Measurements from ENCODE around the gene CDC14A.

CDC14A gene

GRCh38 chr1:100517515-100517914 is 165.2 kb downstream of the CDC14A start:
- no peak for TF ChIP-seq CTCF (conservative IDR thresholded peaks at IDR 0.05; ENCODE audit: low read depth, low read length)
- DNase-seq (ENCODE audit: low read depth) = no peak

DNA sequence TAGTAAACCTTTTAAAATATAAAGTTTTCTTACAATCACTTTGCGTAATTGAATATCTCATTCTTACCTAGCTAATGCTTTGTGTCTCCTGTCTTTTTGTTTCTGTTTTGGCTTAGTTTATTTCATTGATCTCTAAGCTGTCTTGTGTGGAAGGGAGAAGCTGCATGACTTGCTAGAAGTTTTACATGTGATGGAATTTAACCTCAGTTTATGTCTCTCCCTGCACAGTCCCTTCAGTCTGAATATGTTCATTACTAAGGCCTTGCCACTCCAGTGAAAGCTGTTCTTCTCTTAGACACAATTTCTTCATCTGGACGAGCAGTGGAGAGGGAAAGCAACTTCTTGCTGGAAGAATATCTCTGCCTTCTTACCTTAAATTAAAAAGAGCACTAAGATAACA is 165.7 kb downstream of the CDC14A start:
- no peak for DNase-seq (ENCODE audit: low read depth)
- H3K4me3 ChIP-seq (ENCODE audit: low read length) = no peak overlapping the region
- no peak for TF ChIP-seq CTCF (conservative IDR thresholded peaks at IDR 0.05; ENCODE audit: low read depth, low read length)

More at GRCh38 chr1:100517515-100517914, 165.2 kb downstream of the CDC14A start:
- H3K4me3 ChIP-seq (ENCODE audit: low read length) = no peak overlapping the region

DNA sequence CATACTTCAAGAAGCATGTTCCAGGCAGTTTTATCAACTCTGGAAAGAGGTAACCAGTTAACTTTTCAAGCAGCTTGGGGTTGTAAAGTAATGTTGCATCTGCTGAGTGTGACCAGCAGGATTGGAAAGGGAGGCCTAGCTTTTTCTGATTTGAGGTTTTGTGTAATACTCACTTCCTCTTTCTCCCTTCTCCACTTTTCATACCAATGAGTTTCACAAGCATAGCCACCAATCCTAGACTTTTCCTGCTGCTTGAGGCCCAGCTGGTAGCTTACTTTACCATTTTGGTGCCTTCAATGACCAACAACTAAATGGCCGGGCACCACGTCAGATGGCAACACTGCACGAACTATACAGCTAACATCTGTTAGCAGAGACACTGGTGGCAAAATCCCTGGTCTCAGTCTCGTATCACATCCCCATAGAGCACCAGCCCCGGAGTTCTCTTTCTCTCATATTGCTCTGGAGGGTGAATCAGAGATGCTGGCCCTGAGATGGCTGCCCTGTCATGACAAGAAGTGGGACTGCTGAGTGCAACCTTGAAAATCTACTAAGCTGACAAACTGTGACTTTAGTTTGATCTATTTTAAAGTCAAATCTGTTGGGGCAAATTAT is 170.8 kb downstream of the CDC14A start:
- H3K4me3 ChIP-seq (ENCODE audit: low read length) = no peak overlapping the region
- TF ChIP-seq CTCF (conservative IDR thresholded peaks at IDR 0.05; ENCODE audit: low read depth, low read length) = no peak
- no peak for DNase-seq (ENCODE audit: low read depth)

DNA sequence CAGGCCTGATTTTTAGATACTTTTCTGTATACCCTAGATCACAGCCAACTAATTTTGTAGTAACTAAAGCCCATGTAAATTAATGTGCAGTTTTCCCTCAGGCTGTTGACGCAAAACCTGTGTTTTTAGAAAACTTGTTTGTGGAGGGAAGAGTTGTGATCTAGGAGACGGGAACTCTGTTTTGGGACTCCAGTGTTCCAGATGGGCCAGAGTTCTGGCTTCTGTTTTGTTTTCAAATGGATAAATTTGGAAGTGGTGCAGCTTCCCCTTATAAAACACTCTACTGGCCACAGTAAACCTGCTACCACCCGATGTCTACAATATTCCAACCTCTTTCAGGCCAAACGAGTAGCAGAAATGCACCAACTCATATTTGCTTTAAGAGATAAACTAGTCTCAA is 172.0 kb downstream of the CDC14A start:
- DNase-seq (ENCODE audit: low read depth) = no peak
- TF ChIP-seq CTCF (conservative IDR thresholded peaks at IDR 0.05; ENCODE audit: low read depth, low read length) = no peak
- H3K4me3 ChIP-seq (ENCODE audit: low read length) = no peak overlapping the region

DNA sequence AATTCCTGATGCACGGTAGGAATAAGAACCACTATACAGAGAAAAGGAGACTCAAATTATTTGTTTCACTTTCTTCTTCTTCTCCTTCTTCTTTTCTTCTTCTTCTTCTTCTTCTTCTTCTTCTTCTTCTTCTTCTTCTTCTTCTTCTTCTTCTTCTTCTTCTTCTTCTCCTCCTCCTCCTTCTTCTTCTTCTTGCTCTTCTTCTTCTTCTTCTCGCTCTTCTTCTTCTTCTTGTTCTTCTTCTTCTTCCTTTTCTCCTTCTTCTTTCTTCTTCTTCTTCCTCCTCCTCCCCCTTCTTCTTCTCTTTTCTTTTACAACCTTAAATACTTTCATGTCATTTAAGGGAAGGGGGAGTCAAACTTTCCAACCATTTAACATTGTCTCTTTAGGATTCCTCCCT is 174.6 kb downstream of the CDC14A start:
- DNase-seq (ENCODE audit: low read depth) = no peak
- H3K4me3 ChIP-seq (ENCODE audit: low read length) = no peak overlapping the region
- no peak for TF ChIP-seq CTCF (conservative IDR thresholded peaks at IDR 0.05; ENCODE audit: low read depth, low read length)

DNA sequence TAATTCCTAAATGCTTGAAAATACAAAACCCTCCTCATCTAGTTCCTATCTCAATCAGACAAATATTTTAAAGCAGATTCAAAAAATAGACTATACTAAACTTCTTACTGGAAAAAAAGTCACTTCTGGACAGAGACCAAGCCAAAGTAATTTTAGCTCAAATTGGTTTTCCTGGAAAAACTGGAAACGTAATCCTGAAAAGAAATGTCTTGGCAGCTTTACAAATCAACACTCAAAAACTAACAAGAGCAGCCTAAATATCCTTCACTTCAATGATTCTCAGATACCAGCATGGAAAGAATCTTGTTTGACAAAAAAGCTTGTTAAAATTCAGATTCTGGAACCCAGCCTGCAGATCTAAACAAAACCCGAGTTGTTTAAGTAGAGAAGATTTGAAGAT is 176.6 kb downstream of the CDC14A start:
- DNase-seq (ENCODE audit: low read depth) = peak; percentile 38
- TF ChIP-seq CTCF (conservative IDR thresholded peaks at IDR 0.05; ENCODE audit: low read depth, low read length) = no peak
- no peak overlapping the region for H3K4me3 ChIP-seq (ENCODE audit: low read length)

- H3K4me3 ChIP-seq (ENCODE audit: low read length) = no peak overlapping the region
- TF ChIP-seq CTCF (conservative IDR thresholded peaks at IDR 0.05; ENCODE audit: low read depth, low read length) = no peak
- DNase-seq (ENCODE audit: low read depth) = no peak
Observed at GRCh38 chr1:100530141-100530540, 177.8 kb downstream of the CDC14A start.
